GM18868 (cell line): ENCODE data around the gene TCAF2.
"Not testable (repeated sequence)": the region's sequence is repeated elsewhere in the genome, so short reads cannot be mapped to it uniquely, and the experiment has no call there.

Source experiments
- ATAC-seq: cut with Tn5 transposase; IDR thresholded peaks from one replicate; pipeline ENCODE4 v1.9.1; 2021; ENCODE audit warnings: mild to moderate bottlenecking, moderate library complexity; ENCODE audit not compliant: unreplicated experiment

Gene TCAF2

GRCh38 chr7:143620646-143621045 is at the start of gene TCAF2:
Gene TCAF2, plus strand, starts transcription at chr7:143620974.
- peak; percentile 76 for ATAC-seq

DNA sequence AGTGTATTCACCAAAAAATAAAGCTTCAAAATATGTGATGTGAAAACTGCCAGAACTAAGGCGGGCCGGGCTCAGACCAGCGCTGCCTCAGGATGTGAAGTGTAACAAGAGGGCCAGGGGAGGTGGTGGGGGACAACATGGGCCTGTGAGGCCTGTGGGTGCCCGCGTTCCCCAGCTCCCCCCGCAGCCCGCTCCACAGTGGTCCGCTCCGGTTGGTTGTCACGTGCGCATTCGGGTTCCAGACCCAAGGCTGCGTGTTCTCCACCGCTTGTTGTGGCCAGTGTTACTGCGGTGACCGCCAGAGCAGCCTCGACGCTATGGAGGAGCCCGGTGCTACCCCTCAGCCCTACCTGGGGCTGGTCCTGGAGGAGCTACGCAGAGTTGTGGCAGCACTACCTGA is 49.3 kb upstream of the TCAF2 start, which contains the start of gene CTAGE15:
TSS of gene CTAGE15 (plus strand) at position 301 of the 400 bp plus-strand sequence. CDS start at position 318, 17 bp downstream.
- not testable (repeated sequence) for ATAC-seq

GRCh38 chr7:143588183-143588582 is 32.6 kb upstream of the TCAF2 start:
- not testable (repeated sequence) for ATAC-seq

DNA sequence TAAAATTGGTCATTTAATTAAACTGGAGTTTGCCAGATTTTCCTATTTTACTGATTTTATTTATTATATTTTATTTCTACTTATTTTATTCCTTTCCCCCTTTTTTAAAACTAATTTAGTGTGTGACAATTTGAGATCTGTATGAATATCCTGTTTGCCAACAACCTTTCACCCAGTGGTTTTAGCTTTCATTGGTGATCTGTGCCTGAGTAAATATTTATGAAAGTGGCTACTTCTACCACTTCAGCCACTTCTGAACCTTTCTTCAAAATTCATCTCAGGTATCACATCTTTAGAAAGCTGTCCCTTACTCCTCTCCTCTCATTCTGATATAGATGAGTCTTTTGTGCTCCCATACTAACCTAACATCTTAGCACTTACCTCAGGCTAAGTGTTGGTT is 30.9 kb upstream of the TCAF2 start:
- ATAC-seq, result not testable (repeated sequence)

DNA sequence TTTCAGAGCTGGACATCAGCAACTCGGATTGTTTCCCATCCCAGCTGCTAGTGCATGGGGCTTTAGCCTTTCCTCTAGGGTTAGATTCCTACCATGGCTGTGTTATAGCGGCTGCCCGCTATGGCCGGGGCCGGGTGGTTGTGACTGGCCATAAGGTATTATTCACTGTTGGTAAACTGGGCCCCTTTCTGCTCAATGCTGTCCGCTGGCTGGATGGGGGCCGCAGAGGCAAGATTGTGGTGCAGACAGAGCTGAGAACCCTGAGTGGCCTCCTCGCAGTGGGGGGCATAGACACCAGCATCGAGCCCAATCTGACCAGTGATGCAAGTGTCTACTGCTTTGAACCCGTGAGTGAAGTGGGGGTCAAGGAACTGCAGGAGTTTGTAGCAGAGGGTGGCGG is 22.7 kb upstream of the TCAF2 start:
- not testable (repeated sequence) for ATAC-seq

GRCh38 chr7:143603549-143603948 is 17.2 kb upstream of the TCAF2 start:
- ATAC-seq, result not testable (repeated sequence)

DNA sequence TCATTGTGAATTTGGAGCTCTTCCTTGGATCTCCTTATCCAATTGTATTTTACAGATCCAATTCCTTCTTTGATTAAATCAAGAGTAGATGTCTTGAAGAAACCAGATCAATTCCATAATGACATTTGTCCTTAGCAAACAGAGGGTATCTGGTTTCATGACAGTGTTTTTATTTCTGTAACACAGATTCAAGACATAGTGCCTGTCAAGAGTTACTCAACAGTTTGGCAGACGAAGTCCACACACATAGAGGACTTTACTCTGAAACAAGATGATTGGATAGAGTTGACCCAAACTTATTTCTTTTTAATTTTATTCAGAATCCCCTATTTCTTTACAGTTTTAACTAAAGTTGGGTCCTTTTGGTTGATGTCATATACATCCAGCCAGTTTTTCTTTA is 14.7 kb upstream of the TCAF2 start:
- ATAC-seq, result not testable (repeated sequence)

DNA sequence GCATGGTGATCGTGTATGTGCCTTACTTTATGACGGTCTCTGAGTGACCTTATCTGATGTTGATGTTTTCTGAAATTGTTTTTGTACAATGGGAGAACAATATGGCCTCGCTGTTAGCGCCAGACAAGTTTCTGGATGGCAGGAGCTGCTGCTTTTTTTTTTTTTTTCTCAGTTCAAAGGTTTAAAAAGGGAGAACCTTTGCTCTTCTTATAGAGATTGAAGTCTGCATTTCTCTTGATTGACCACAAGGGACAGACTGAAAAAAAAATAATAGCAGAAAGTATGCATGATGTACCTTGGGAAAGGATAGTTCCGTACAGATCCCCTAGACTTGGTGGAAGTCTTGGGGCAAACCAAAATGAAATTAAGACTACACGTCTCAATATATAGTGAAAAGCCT is 5.2 kb upstream of the TCAF2 start:
- ATAC-seq, result not testable (repeated sequence)

- not testable (repeated sequence) for ATAC-seq
Measured at GRCh38 chr7:143617204-143617603, 3.6 kb upstream of the TCAF2 start.

DNA sequence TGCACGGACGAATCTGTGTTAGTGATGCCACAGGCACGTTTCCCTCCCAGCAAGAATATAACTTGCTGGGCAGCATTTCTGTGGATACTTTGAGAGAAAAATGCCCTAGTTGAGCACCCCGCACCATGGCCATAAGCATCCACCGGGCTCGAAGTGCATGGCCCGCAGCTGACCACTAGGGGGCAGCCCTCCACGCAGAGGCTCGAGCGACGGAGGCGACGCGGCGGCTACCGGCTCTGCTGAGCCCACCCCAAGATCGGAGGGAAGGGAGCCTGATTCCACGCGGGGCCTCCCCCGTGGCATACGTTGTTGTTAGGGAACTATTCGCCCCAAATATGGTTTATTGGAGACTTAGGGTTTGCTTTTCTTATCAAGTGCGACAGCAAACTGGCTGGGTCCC is 716 bp upstream of the TCAF2 start:
- ATAC-seq, result peak; percentile 13

DNA sequence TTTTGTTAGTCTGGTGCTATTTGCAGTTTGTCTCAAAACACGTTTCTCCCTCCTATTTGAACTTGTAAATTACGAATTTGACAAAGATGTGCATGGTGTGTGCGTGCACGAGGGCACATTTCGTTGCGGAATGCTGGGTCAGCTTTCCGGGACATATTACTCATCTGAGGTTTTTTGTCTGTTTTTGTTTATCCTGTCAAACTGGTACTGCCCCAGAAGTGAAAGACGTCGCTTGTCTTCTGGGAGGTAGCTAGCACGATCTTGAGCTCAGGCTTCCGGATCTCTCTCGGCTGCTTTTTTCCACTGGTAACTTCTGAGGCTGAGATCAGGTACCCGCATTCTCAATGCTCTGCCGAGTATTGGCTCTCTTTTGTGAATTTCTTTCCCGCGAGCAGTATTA is 401 bp downstream of the TCAF2 start:
- ATAC-seq, result peak; percentile 40

DNA sequence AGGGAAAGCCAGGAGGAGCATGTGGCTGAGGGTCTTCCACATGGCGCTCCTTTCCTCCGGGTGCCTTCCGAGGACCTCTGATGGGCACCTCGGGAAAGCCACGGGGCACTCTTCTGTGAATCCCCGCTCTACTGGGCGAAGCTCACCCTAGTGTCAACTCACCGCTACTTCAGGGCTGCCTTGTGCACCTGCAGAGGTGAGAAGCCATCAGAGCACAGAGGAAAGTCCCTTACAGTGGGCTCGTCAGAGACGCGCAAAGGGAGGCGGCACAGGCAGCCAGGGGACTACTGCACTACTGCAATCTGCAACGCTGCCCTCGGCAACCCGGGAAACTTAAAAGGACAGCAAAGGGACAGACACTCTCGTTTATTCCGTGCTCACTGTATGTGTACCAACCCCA is 1.4 kb downstream of the TCAF2 start:
- peak; percentile 34 for ATAC-seq

GRCh38 chr7:143630653-143631052 is 9.9 kb downstream of the TCAF2 start:
- not testable (repeated sequence) for ATAC-seq

DNA sequence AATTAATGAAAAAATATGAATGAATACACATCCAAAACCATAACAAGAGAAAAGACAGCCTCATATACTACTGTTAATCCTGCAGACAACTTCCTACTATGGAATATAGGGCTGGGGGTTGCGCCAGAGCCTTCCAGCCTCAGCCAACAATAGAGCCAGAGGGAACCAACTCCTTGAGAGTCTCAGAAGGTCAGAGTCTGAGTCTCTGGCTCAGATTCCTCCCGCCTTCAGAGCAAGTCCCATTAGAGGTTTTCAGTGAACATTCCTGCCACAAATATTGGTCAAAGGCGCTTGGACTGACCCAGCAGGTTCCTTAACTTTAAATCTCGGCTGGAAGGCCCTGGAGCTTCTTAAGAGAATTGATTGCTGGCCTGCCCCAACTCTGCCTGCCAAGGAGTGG is 11.7 kb downstream of the TCAF2 start:
- ATAC-seq, result not testable (repeated sequence)

GRCh38 chr7:143633013-143633618 is 12.3 kb downstream of the TCAF2 start:
- not testable (repeated sequence) for ATAC-seq

DNA sequence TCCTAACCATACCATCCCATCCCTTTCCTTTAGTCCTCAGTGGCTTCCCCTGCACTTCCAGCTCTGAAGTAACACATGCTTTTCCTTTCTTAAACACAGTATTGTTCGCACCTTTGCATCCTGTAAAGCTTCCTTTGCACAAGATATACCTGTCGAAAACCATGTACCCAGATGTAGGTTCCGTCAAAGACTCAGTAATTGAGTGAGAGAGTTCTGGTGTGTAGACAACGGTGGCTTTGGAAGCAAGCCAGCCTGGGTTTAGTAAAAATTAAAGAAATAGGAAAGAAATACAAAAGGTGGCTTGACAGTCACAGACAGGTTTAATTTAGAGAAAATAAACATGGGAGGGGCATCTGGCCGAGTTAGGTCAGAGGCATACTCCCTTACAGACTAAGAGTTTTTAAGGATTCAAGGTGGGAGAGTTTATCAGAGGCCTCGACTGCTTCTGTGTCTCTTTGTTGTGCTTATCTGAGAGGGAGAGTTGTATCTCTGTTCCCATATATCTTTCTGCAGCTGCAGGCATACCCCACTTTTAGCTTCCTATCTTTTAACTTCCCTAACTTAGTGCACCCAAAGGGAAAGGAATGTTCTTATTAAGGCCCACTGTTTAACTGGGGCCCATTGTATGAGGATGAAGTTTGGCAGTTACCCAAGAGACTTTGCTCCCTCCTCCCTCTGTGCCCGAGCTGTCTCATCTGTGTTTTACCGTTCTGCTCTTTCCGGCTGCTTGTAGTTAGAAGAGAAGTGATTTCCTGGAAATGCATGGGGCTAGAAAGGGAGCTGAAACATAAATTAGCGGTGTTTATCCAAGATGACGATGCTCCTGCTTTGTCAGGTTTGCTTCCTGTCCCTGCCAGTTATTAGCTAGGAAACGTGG is 14.8 kb downstream of the TCAF2 start:
- not testable (repeated sequence) for ATAC-seq

DNA sequence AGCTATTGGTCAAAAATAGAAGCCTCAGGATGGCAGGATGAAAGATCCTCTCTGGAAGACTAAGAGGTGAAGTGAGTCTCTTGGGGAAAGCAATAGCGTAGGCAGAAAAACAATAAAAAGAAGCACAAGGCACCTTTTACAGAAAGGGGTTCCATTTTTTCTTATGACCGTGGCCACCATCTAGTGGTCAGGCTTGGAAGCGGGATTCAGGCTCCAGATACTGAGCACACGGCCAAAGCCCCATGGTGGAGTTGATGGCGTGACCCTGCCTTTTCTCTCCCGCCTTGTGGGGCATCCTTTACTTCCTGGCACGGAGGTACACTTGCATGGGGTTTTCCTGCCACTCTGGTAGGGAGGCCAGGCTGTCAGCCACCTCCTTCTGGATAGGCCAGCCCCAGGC is 18.6 kb downstream of the TCAF2 start:
- ATAC-seq, result peak; percentile 62

DNA sequence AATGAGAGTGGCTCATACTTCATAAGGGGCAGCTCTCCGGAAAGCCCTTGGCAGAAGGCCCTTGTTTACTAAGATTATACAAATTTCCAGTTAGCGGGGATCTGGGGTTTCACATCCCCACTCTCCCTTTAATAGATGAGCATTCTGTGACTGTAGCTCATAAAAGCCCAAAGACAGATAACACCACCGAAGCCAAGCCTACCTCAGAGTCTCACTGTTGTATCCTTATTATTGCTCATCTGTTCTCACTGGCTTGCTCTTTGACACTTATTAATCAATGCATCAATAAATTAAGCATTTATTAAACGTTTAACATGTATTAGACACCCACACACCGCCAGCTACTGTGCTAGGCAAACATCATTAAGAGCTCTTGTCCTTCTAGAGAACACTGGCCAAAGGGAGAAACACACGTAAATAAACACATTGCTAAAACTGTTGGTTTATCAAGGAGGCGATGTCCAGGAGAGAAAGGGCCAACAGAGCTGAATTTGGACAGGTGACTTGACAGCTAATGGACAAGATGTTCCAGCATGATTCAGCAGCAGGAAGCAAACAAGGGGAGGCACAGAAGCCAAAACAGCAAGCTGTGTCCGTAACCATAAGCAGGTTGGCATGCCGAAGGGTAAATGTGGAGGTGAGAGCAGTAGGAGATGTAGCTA is 19.9 kb downstream of the TCAF2 start:
- ATAC-seq, result peak; percentile 30

DNA sequence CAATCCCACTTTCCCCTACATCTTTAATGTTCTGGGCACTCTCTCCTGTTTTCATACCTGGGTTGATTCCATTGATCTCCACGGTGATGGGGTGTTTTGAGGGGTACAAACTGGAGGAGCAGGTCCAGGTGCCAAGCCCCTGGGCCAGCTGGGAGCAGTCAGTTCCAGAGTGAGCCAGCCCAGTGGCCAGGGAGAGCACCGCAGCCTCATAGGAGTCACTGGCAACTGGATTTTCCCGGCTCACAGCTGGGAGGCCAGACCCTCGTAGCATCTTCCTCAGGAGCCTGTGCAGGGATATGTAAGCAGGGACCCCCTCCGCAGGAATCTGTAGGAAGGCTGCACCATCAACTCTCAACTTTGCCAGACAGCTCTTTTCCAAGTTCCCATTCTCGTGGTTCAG is 25.8 kb downstream of the TCAF2 start:
- ATAC-seq, result not testable (repeated sequence)

DNA sequence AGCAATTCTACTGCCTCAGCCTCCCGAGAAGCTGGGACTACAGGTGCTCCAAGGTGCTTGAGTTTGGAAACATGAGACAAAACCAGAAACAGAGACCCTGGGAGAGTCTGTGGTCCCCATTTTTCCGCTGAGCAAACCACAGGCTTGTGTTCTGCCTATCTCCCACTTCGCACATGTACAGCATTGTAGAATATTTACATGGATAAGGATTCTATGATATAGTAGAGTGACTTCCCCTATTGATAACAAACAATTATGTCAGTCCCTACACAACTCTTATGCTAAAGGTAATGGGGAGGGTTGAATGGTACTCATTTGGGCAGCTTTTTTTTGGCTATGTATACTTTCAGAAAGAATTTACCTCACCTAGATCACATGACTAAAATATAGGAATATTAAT is 29.1 kb downstream of the TCAF2 start:
- not testable (repeated sequence) for ATAC-seq

DNA sequence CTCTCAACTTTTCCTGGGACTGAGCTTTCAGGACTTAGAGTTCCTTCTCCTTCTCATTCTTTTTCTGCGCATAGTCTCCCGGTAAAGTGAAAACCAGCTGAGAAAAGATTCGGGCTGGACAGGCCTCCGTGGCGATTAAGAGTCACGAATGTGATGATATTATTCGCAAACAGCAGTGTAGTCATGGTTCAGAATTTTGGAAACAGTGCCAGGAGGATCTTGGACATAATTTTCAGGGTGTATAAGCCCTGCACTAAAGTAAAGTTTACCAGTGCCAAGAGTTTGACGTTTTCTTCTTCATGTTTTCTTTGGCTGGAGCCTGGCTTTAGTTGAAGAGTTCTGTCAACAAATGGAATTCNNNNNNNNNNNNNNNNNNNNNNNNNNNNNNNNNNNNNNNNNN is 29.7 kb downstream of the TCAF2 start:
- not testable (repeated sequence) for ATAC-seq
